8988T (cell line): ENCODE data around the gene SLC5A2.
"Not testable (repeated sequence)": the region's sequence is repeated elsewhere in the genome, so short reads cannot be mapped to it uniquely, and the experiment has no call there.

Experiments
- DNase-seq: peaks from one replicate; pipeline ENCODE4 v3.0.0; 2011

The SLC5A2 gene

DNA sequence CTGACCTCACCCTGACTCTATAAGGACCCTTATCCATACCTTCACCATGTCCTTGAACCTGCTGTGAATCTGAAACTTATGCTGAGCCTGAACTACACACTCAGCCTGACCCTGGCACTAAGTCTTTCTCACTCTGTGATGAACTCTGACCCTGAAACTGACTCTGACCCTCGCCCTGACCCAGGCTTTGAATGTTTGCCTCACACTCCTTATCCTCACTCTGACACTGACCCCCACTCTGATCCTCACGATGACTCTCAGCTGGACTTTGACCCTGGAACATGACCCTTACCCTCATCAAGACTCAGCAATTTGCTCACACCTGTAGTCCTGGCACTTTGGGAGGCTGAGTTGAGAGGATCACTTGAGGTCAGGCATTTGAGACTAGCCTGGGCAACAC lies 49.2 kb downstream of the SLC5A2 start:
- no peak for DNase-seq

DNA sequence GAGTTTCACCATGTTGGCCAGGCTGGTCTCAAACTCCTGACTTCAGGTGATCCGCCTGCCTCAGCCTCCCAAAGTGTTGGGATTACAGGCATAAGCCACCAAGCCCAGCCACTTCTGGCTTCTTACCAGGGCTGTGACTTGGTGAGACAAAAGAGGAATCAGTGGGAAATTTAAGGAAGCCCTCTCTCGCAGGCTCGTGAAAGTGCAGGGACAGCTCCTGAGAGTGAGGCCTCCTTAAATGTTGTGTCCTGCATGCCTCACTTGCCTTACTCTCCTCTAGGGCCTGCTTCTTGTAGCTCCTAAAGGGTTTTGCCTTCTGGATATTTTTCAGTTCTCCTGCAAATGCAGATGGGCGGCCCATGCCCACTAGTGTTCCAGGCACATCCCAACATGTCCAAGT lies 50.0 kb downstream of the SLC5A2 start:
- no peak for DNase-seq

DNA sequence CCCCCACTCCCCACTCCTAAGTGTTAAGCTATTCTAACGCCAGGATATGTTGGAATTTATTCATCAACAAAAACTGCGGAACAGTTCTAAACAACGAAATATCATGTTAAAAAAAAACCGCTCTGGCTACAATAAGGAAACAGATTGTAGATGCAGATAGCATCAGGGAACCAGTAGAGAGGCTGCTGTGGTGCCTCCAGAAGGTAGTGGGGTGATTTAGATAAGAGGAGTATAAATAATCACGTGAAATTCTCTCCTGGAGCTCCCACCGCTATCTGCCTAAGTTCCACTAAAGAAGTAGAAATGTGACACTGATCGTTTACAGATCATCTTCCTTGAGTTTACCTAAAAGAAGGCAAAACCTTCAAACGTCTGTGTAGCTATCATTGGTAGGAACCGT lies 52.8 kb downstream of the SLC5A2 start:
- DNase-seq, result no peak

DNA sequence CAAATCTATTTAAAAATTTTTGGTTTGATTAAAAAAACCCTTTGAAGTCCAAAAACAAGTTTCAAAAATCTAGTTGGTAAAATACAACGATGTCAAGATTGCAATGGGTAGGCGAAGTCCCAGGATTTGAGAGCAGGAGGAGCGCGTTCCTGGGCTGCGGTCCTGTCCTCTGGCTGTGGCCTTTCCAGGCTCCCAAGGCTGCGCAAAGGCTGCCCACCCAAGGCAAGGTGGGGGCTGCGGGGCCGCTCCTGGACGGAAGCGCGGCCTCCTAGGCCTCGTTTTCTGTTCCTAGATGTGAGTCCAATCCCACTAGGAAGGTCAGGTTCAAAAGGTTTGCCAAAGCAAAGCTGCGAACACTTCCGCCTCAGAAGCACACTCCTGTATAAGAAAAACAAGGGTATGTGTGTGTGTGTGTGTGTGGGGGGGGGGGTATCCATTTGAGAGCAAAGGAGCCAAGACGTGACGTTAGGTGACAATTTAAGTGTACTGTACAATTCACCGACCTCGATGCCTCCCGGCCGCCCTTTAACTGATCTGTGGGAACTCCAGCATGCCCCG lies 54.0 kb downstream of the SLC5A2 start:
- DNase-seq, result no peak

DNA sequence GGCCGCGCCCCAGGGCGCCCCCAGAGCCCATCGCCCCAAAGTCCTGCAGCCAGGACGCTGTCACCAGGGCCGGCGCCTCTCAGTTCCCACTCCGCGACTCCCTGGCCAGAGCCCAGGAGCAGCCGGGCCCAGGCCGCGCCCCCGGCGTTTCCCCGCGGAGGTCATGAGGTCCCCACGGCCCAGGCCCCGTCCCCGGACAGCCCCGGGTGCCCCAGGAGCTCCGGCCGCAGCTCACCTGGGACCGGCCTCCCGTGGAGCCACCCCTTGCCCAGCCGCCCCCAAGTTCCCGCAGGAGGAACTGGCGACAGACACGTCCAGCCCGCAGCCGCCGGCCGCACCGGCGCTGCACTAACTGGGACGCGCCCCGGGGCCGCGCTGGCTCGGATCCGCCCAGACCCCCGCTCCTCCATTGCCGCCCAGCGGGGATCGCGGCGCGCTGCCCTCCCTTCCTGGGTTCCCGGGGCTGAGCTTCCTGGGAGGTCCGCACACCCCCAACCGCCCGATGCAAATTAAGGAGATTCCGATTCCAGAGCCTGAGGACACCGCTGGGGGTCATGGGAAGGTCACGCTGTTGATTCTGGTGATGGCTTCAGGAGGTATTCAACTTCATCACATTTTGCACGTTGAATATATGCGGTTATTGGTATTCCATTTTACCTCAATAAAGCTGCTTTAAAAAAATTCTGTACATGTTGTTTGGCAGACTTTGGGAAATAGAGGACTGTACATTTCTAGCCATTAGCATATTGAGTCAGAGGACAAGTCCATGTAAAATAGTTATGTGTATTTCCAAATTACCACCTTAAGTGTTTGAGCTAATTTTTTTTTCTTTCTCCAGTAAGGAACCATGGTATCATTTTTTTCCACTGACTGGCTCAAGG lies 54.7 kb downstream of the SLC5A2 start:
- no peak for DNase-seq

DNA sequence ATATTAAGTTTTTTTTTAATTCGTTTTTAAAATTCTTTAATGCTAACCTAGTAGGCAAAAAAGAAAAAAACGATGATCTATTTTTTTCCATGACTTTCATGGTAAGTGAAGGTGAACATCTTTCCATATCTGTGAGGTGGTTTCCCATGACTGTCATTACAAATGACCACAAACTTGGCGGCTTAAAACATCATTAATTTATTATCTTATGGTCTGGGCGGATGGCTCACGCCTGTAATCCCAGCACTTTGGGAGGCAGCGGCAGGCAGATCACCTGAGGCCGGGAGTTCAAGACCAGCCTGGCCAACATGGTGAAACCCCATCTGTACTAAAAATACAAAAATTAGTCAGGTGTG lies 55.3 kb downstream of the SLC5A2 start:
- DNase-seq, result not testable (repeated sequence)

DNA sequence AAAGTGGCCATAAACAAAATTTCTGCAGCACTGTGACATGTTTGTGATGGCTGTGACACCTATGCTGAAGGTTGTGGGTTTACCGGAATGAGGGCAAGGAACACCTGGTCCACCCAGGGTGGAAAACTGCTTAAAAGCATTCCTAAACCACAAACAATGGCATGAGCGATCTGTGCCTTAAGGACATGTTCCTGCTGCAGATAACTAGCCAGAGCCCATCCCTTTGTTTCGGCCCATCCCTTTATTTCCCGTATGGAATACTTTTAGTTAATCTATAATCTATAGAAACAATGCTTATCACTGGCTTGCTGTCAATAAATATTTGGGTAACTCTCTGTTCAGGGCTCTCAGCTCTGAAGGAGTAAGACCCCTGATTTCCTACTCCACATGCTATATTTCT lies 56.8 kb downstream of the SLC5A2 start:
- DNase-seq, result not testable (repeated sequence)
